Uterus (tissue), 4 donors: Measurements from ENCODE around the gene GNG12. TPM values are rescaled to one million over a fixed set of nuclear protein-coding genes. Genes with fewer than 3 reads are reported as not detected.

Experiments
- DNase-seq, 2 donors: peaks; one replicate each; pipeline ENCODE4 v3.0.0-alpha.2; 2019 to 2020
- H3K27ac ChIP-seq, 2 donors: fragments of 200-600 bp; sonication (generic); 1 replicate in 1 of 2; 2 replicates in 1 of 2; pipeline ENCODE4 v1.5.1; 2016 to 2018
- H3K27me3 ChIP-seq, 2 donors: fragments of 200-600 bp; sonication (generic); one replicate each; pipeline ENCODE4 v1.5.1; 2018 to 2019; ENCODE audit warnings: control low read depth in 1 of 2
- H3K36me3 ChIP-seq, 2 donors: fragments of 200-600 bp; sonication (generic); one replicate each; pipeline ENCODE4 v1.5.1; 2019; ENCODE audit warnings: control low read depth in 1 of 2
- H3K4me1 ChIP-seq, 2 donors: fragments of 200-600 bp; sonication (generic); one replicate each; pipeline ENCODE4 v1.5.1; 2018 to 2019; ENCODE audit warnings: control low read depth in 1 of 2
- H3K4me3 ChIP-seq, 2 donors: fragments of 200-600 bp; sonication (generic); 1 replicate in 1 of 2; 2 replicates in 1 of 2; pipeline ENCODE4 v1.5.1; 2018 to 2019; ENCODE audit warnings: mild to moderate bottlenecking in 1 of 2
- H3K9me3 ChIP-seq, 2 donors: fragments of 200-600 bp; sonication (generic); one replicate each; pipeline ENCODE4 v1.5.1; 2019; ENCODE audit warnings: control low read depth in 1 of 2
- CTCF ChIP-seq, 4 experiments: fragments of 200-600 bp in 2 of 4; fragments of 450-650 bp in 2 of 4; sonication (generic) in 2 of 4; IDR thresholded peaks; one replicate each; pipeline ENCODE4 v1.5.1; 2016 to 2019; ENCODE audit warnings: antibody characterized with exemption in 4 of 4, mild to moderate bottlenecking in 2 of 4, moderate library complexity in 1 of 4
- POLR2A ChIP-seq, 2 donors: fragments of 450-650 bp; IDR thresholded peaks; one replicate each; pipeline ENCODE4 v1.6.1; 2016; ENCODE audit warnings: antibody characterized with exemption in 2 of 2, mild to moderate bottlenecking in 1 of 2, moderate library complexity in 1 of 2
- intact Hi-C: fragments of 100-400 bp; cut with DNase I; formaldehyde crosslinking; loops from one replicate; pipeline ENCODE4 v1.15.1; 2023; ENCODE audit warnings: low total_unique reads
- small RNA-seq: library from RNA; depleted of rRNA; stranded (forward); fragments of <200 nt; gene quantifications from one replicate; pipeline ENCODE3, GENCODE V24; 2016
- total RNA-seq, 4 donors: library from RNA; depleted of rRNA in 3 of 4; stranded (reverse); fragments of >200 nt in 3 of 4; gene quantifications; one replicate each; pipeline versions ENCODE4 v1.1.0 to v1.2.4, GENCODE V29; 2014 to 2023
- donor health status: DM: yes; HTN: yes; CAD: no.

Gene GNG12
- total RNA-seq, 4 donors from 2014 or later = 45.3 to 179 (median 120) TPM

DNA sequence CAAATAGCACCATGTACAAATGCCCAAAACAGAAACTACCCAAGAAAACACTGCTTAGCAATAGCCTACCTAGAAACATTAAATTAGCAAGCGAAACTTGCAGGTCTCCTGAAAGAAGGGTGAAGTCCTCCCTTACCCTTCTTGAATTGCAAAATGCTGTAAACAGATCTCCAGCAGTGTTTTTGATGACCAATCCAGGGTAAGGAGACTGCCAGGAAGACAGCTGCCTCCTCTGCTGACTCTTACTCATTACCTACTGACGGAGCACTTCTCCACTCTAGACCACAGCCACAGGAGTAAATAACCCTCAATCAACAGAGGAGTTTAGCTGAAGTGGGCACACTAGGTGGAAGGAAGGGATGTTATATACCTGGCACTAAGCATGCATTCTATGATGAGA lies 180.5 kb downstream of the GNG12 start:
- no peaks in the 10 kb centered on the region for H3K27me3 ChIP-seq
- no peaks in the 10 kb centered on the region for H3K4me1 ChIP-seq
- intact Hi-C loops = no loop called here
- DNase-seq = peak in 1 of 2 donors; percentile 56
- peak overlapping the region; percentile 31 to 62 for H3K27ac ChIP-seq
- TF ChIP-seq CTCF (IDR thresholded peaks at IDR 0.05) (no peak), POLR2A (IDR thresholded peaks at IDR 0.05) (no peak)
- no peaks in the 10 kb centered on the region for H3K36me3 ChIP-seq
- no peak overlapping the region for H3K4me3 ChIP-seq
- no peaks in the 10 kb centered on the region for H3K9me3 ChIP-seq

Small RNA genes lying within 50 kb of the gene (small RNA-seq; reads per million reads assigned to genes)
- gene RN7SL392P (not detected), gene RNU7-80P (not detected)

Other genes with a start within 250 kb of the GNG12 start
- 10 to 100 TPM; 11.1 to 35.6 (median 20.3) TPM for gene GADD45A, start 148.3 kb downstream of the GNG12 start, total RNA-seq
- 1 to 10 TPM in 2 of 4 donors, under 1 TPM in 1, not detected in 1; 0.26 to 7.4 (median 3.7) TPM for gene DIRAS3, start 217.2 kb upstream of the GNG12 start, total RNA-seq